IPS DF 6.9 (cell line): Measurements from ENCODE around the gene MICU1.
"Not testable (repeated sequence)": the region's sequence is repeated elsewhere in the genome, so short reads cannot be mapped to it uniquely, and the experiment has no call there.

ENCODE experiments used
- DNase-seq: peaks from one replicate; pipeline ENCODE4 v3.0.0-alpha.2; 2013; ENCODE audit warnings: low read depth, low spot score
- H3K27ac ChIP-seq: one replicate; pipeline ENCODE4 v1.5.1; 2013; ENCODE audit warnings: low read length, control low read depth
- H3K27me3 ChIP-seq: 2 replicates; pipeline ENCODE4 v1.6.1; 2013; ENCODE audit warnings: mild to moderate bottlenecking, low read length; ENCODE audit not compliant: control insufficient read depth, insufficient read depth
- H3K36me3 ChIP-seq: 2 replicates; pipeline ENCODE4 v1.6.1; 2013; ENCODE audit warnings: low read length; ENCODE audit not compliant: control insufficient read depth, insufficient read depth
- H3K4me1 ChIP-seq: 2 replicates; pipeline ENCODE4 v1.6.1; 2013; ENCODE audit warnings: low read length; ENCODE audit not compliant: control insufficient read depth, insufficient read depth
- H3K4me3 ChIP-seq: 2 replicates; pipeline ENCODE4 v1.5.1; 2013; ENCODE audit warnings: mild to moderate bottlenecking, low read length
- H3K9me3 ChIP-seq: 2 replicates; pipeline ENCODE4 v1.6.1; 2013; ENCODE audit warnings: low read length, inconsistent platforms; ENCODE audit not compliant: control insufficient read depth, insufficient read depth
- WGBS: extraction: QIAGEN DNeasy Blood & Tissue Kit; methylation state at CpG from one replicate; pipeline ENCODE4 v1.1.7; 2013; ENCODE audit warnings: mixed read lengths, missing lambda C conversion rate; ENCODE audit not compliant: insufficient read length, insufficient coverage; 5-methylcytosine and 5-hydroxymethylcytosine counted together

MICU1 gene

DNA sequence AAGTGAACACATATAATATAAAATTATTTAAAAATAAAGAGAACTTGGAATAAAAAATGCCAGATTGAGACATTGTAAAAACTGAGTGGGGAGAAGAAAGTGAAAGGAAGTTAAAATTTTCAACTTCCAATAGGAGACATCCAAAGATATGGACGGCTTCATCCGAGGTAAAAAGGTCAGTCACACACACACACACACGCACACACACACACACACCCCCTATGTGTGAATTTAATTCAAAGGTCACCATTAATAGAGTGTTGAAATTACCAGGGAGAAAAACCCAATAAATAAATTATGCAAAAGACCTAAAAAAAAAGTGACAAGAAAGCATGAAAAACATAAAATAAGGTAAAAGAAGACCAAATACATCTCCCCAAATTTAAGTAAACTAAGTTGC, 140.2 kb downstream of the MICU1 start:
- no CpG with 5 or more reads among the region's 3 CpGs for WGBS
- H3K4me1 ChIP-seq, result 0 out of 2 replicates have a peak, but pooled peaks cover 1% of the 10 kb centered on the region
- no peaks in the 10 kb centered on the region for H3K36me3 ChIP-seq
- no peak for DNase-seq
- H3K9me3 ChIP-seq, result no peaks in the 10 kb centered on the region
- H3K27me3 ChIP-seq, result no peaks in the 10 kb centered on the region
- no peak overlapping the region for H3K27ac ChIP-seq
- no peak overlapping the region for H3K4me3 ChIP-seq

DNA sequence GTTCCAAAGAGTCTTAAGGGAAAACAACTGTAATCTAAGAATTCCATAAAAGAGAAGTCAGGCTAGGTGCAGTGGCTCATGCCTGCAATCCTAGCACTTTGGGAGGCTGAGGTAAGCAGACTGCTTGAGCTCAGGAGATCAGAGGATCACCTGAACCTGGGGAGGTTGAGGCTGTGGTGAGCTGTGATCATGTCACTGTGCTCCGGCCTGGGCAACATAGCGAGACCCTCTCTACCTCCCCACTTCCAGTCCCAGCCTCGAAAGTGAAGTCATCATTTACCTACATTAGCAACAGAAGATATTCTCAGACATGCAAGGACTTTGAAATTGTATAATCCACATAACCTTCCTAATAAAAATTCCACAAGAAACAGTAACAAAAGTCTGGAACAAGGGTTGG, 141.4 kb downstream of the MICU1 start:
- Histone ChIP-seq H3K4me3 (no peak overlapping the region), H3K4me1 (0 out of 2 replicates have a peak, but pooled peaks cover 1% of the 10 kb centered on the region), H3K27me3 (no peaks in the 10 kb centered on the region), H3K27ac (no peak overlapping the region), H3K36me3 (no peaks in the 10 kb centered on the region), H3K9me3 (no peaks in the 10 kb centered on the region)
- DNase-seq, result no peak
- WGBS, result no CpG with 5 or more reads among the region's 3 CpGs

DNA sequence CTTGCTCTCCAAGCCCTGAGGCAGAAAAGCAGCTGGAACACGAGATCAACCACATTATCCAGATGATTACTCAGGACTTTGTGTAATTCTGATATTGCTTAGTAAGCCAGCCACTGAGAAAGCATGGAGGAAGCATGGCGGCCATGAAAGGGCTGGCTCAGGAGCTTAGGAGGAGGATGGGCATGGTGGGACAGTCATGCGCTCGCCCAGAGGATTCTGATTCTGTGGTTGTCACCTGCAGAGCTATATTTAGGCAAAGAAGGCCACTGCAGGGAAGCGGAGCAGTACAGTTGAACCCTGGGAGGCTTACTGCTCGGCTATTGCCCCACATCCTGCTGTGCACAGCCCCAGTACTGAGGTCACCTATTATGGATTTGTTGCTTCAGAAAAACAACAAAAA, 142.4 kb downstream of the MICU1 start:
- no peaks in the 10 kb centered on the region for H3K27me3 ChIP-seq
- H3K4me1 ChIP-seq, result 0 out of 2 replicates have a peak, but pooled peaks cover 1% of the 10 kb centered on the region
- no peaks in the 10 kb centered on the region for H3K9me3 ChIP-seq
- DNase-seq, result no peak
- no peak overlapping the region for H3K27ac ChIP-seq
- no peaks in the 10 kb centered on the region for H3K36me3 ChIP-seq
- WGBS, result no CpG with 5 or more reads among the region's 6 CpGs
- no peak overlapping the region for H3K4me3 ChIP-seq

DNA sequence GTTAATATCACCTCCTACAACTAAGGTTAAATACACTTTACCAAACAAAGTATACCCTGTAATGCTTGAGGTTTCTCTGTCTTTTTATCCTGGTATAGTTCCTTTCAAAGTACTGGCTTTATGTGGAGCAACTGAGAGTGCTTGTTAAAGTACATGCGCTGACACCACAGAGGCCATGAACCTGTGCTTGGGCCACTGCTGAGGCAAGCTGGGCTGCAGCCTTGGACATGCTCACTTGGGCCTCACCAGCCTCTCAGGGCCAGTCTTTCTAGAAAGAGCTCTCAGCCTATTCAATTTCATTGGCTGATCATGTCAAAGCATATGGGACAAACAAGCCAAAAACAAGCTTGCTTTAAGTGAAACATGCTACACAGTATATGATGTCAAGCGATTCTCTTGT, 145.0 kb downstream of the MICU1 start:
- no peak overlapping the region for H3K27ac ChIP-seq
- no peak overlapping the region for H3K4me3 ChIP-seq
- no CpG with 5 or more reads among the region's 2 CpGs for WGBS
- DNase-seq, result no peak
- no peaks in the 10 kb centered on the region for H3K27me3 ChIP-seq
- no peaks in the 10 kb centered on the region for H3K36me3 ChIP-seq
- H3K9me3 ChIP-seq, result no peaks in the 10 kb centered on the region
- H3K4me1 ChIP-seq, result 0 out of 2 replicates have a peak, but pooled peaks cover 1% of the 10 kb centered on the region

- Histone ChIP-seq H3K36me3 (peaks cover 3% of the 10 kb centered on the region; the same call in 1 of the 2 replicates), H3K27me3 (no peaks in the 10 kb centered on the region), H3K4me3 (no peak overlapping the region), H3K4me1 (no peaks in the 10 kb centered on the region), H3K9me3 (no peaks in the 10 kb centered on the region), H3K27ac (no peak overlapping the region)
- DNase-seq, result no peak
- WGBS, result no CpG with 5 or more reads among the region's 2 CpGs
These were observed 148.4 kb downstream of the MICU1 start for GRCh38 chr10:72477463-72477862.

GRCh38 chr10:72472306-72472705, 153.6 kb downstream of the MICU1 start:
- no peak for DNase-seq
- no peaks in the 10 kb centered on the region for H3K4me1 ChIP-seq
- H3K9me3 ChIP-seq, result no peaks in the 10 kb centered on the region
- no peak overlapping the region for H3K27ac ChIP-seq
- no peaks in the 10 kb centered on the region for H3K27me3 ChIP-seq
- WGBS, result no CpG with 5 or more reads among the region's 1 CpG
- no peak overlapping the region for H3K4me3 ChIP-seq
- H3K36me3 ChIP-seq, result peaks cover 3% of the 10 kb centered on the region; the same call in 1 of the 2 replicates

DNA sequence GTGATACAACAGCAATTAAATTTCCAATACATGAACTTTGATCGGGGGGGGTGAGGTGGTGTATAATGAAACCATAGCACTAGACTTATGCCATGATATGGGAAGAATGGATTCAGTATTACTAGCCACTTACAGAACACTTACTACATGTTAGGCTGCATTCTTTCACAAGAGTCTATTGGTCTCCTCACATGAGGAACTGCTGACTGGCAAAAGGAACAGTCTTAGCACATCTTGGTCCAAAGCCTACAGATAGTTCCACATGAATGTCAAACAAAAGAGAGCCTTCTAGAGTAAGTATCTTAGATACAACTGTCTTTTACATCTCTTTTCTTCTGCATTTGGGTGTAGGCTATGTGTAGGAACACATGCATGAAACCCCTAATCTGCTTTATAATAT, 155.2 kb downstream of the MICU1 start:
- no peak overlapping the region for H3K4me3 ChIP-seq
- no peaks in the 10 kb centered on the region for H3K9me3 ChIP-seq
- no CpG with 5 or more reads among the region's 1 CpG for WGBS
- H3K36me3 ChIP-seq, result peaks cover 3% of the 10 kb centered on the region; the same call in 1 of the 2 replicates
- no peaks in the 10 kb centered on the region for H3K4me1 ChIP-seq
- DNase-seq, result no peak
- no peak overlapping the region for H3K27ac ChIP-seq
- H3K27me3 ChIP-seq, result no peaks in the 10 kb centered on the region

- not testable (repeated sequence) for H3K27me3 ChIP-seq, H3K4me3 ChIP-seq, DNase-seq, H3K27ac ChIP-seq, H3K36me3 ChIP-seq, H3K9me3 ChIP-seq, H3K4me1 ChIP-seq
- no CpG with 5 or more reads among the region's 7 CpGs for WGBS
These were observed 158.8 kb downstream of the MICU1 start for GRCh38 chr10:72467064-72467463.

GRCh38 chr10:72466018-72466417, 159.9 kb downstream of the MICU1 start:
- Histone ChIP-seq H3K27me3 (no peaks in the 10 kb centered on the region), H3K9me3 (no peaks in the 10 kb centered on the region), H3K4me3 (no peak overlapping the region), H3K27ac (no peak overlapping the region), H3K36me3 (no peaks in the 10 kb centered on the region), H3K4me1 (no peaks in the 10 kb centered on the region)
- no CpG with 5 or more reads among the region's 4 CpGs for whole genome bisulfite sequencing
- no peak for DNase-seq

DNA sequence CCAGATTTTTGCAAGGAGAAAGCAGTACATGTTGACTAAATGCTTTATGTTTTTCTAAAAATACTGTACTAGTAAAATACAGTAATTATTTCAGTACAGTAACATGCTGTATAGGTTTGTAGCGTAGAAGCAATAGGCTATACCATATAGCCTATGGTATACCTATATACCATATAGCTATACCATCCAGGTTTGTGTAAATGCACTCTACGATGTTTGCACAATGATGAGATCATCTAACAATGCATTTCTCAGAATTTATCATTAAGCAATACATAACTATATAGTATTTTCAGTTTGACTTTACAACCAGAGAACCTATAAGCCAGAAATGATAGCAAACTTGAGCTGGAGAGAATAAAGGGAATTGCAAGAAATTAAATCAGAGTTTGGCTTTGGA, 161.4 kb downstream of the MICU1 start:
- H3K27me3 ChIP-seq, result no peaks in the 10 kb centered on the region
- WGBS, result no CpG with 5 or more reads among the region's 2 CpGs

DNA sequence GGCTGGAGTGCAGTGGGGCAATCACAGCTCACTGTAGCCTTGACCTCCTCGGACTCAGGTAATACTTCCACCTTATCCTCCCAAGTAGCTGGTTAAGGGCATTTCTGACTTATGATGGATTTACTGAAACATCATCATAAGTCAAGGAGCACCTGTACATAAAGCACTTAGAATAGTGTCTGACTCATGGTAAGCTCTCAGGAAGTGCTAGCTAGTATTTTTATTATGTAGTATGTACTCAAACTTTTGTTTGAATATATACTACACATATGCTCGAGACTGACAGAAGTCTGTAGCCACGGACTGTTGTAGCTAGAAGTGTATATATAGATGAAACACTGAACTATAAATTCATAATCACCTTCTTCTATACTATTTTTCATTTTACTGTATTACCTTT, 163.6 kb downstream of the MICU1 start:
- no CpG with 5 or more reads among the region's 3 CpGs for WGBS
- H3K27ac ChIP-seq, result no peak overlapping the region

More for the DNA sequence above, 161.4 kb downstream of the MICU1 start:
- H3K9me3 ChIP-seq, result no peaks in the 10 kb centered on the region
- no peaks in the 10 kb centered on the region for H3K36me3 ChIP-seq
- H3K4me1 ChIP-seq, result no peaks in the 10 kb centered on the region
- H3K4me3 ChIP-seq, result no peak overlapping the region
- H3K27ac ChIP-seq, result no peak overlapping the region
- no peak for DNase-seq

More for the DNA sequence above, 163.6 kb downstream of the MICU1 start:
- H3K4me1 ChIP-seq, result no peaks in the 10 kb centered on the region
- no peaks in the 10 kb centered on the region for H3K9me3 ChIP-seq
- H3K27me3 ChIP-seq, result no peaks in the 10 kb centered on the region
- no peaks in the 10 kb centered on the region for H3K36me3 ChIP-seq
- no peak for DNase-seq
- no peak overlapping the region for H3K4me3 ChIP-seq
